GM23338 (cell line): ENCODE measurements around the gene CFDP1.

Source experiments
- CREB1 ChIP-seq: fragments of 250-450 bp; sonication (Bioruptor Pico); IDR thresholded peaks from 2 replicates; pipeline ENCODE4 v1.5.0; 2020; ENCODE audit warnings: low read depth, mild to moderate bottlenecking, moderate library complexity
- CTCF ChIP-seq, 2 experiments: fragments of 200-600 bp in 1 of 2; sonication (generic) in 1 of 2; conservative IDR thresholded peaks; 2 replicates each; pipeline versions ENCODE4 v1.5.1 to v1.6.1; 2016 to 2017; ENCODE audit warnings: antibody characterized with exemption in 2 of 2, low read depth in 2 of 2, mild to moderate bottlenecking in 2 of 2, moderate library complexity in 1 of 2
- ETS1 ChIP-seq: IDR thresholded peaks from 2 replicates; pipeline ENCODE4 v1.6.1; 2016; ENCODE audit warnings: antibody characterized with exemption
- EZH2 ChIP-seq: fragments of 200-600 bp; sonication (generic); IDR thresholded peaks from one replicate; pipeline ENCODE4 v1.8.0; 2017; ENCODE audit warnings: antibody characterized with exemption, mild to moderate bottlenecking, low read depth; ENCODE audit not compliant: unreplicated experiment
- EZH2phosphoT487 ChIP-seq: fragments of 200-600 bp; sonication (generic); IDR thresholded peaks from one replicate; pipeline ENCODE4 v1.8.1; 2018; ENCODE audit warnings: antibody characterized with exemption; ENCODE audit not compliant: unreplicated experiment
- JUNB ChIP-seq: IDR thresholded peaks from one replicate; pipeline ENCODE4 v1.6.1; 2016; ENCODE audit warnings: antibody characterized with exemption; ENCODE audit not compliant: unreplicated experiment
- POLR2AphosphoS5 ChIP-seq: IDR thresholded peaks from 2 replicates; pipeline ENCODE4 v1.6.1; 2016; ENCODE audit warnings: antibody characterized with exemption, low read depth
- REST ChIP-seq: IDR thresholded peaks from one replicate; pipeline ENCODE4 v1.6.1; 2018; ENCODE audit warnings: antibody characterized with exemption; ENCODE audit not compliant: unreplicated experiment
- STAT1 ChIP-seq: IDR thresholded peaks from one replicate; pipeline ENCODE4 v1.6.1; 2016; ENCODE audit warnings: antibody characterized with exemption; ENCODE audit not compliant: unreplicated experiment

GRCh38 chr16:75311383-75311938 is 121.8 kb downstream of the CFDP1 start:
- TF ChIP-seq EZH2phosphoT487 = no peak
- TF ChIP-seq CTCF (conservative IDR thresholded peaks at IDR 0.05; ENCODE audit: low read depth in 2 of 2) = no peak
- no peak for TF ChIP-seq REST
- TF ChIP-seq JUNB = no peak
- TF ChIP-seq ETS1 = no peak
- no peak for TF ChIP-seq EZH2
- no peak for TF ChIP-seq POLR2AphosphoS5
- TF ChIP-seq CREB1 (CRISPR knock-in tag) = no peak
- TF ChIP-seq STAT1 = no peak
